ENCODE measurements around the gene ARHGAP15.

- TF ChIP-seq POLR2A (IDR thresholded peaks at IDR 0.05; ENCODE audit: low read length) (no peak), GATA1 (IDR thresholded peaks at IDR 0.05; ENCODE audit: low read depth, low read length) (no peak)
These were observed 96.7 kb downstream of the ARHGAP15 start for GRCh38 chr2:143225931-143226330.

Measured in erythroblast (primary cell).